Fibroblast of skin of left biceps (primary cell): ENCODE measurements around the gene ODAPH.
"Not testable (repeated sequence)": the region's sequence is repeated elsewhere in the genome, so short reads cannot be mapped to it uniquely, and the experiment has no call there.

ENCODE experiments used
- DNase-seq, 2 experiments: peaks; one replicate each; pipeline ENCODE4 v3.0.0-alpha.2; 2013; ENCODE audit warnings: low read depth in 2 of 2

The ODAPH gene

DNA sequence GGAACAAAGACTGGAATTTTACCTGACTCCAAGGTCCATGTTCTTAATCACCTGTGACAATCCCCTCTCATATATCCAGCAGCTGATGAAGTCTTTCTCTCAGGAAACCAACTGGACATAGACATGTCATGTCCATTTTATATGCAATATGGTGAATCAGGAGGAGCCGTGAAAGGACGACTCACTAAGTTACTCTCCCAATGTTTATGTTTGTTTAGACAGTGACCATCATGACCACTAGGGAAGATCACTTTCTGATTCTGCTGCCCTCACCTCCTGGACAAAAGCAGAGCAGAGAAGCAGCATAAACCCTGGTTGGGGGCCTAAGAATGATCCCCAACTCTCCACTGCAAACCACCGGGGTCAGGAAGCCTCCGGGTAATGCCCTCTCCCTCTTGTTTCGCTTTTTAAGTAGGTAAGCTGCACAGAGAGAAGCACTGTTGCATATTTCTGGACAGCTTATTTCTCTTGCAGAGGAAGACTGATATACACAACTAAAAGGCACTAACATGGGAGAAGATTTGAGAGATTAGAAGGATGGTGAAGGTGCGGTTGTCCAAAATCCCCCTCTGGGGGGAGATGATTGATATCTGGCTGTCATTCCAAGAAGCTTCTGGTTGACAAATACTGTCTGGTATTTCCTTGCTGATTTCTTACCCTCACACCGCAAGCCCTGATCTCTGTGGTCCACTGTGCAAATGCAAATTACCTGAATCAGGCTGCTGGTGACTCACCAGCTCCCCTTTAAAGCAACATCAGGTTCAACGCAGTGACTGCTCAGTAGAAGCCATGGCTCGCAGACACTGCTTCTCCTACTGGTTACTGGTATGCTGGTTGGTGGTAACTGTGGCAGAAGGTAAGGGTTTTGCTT, at the start of gene ODAPH:
TSS of gene ODAPH (plus strand) at position 773 of the 871 bp plus-strand sequence. CDS start at position 790, 17 bp downstream.
- no peak for DNase-seq

- DNase-seq: not testable (repeated sequence)
Measured at GRCh38 chr4:75509592-75509991, 46.3 kb upstream of the ODAPH start.

GRCh38 chr4:75511841-75512240, 44.0 kb upstream of the ODAPH start:
- DNase-seq: no peak

GRCh38 chr4:75512386-75513211, 43.3 kb upstream of the ODAPH start:
- DNase-seq: no peak

- no peak for DNase-seq
Measured at GRCh38 chr4:75513526-75514130, 42.2 kb upstream of the ODAPH start.

DNA sequence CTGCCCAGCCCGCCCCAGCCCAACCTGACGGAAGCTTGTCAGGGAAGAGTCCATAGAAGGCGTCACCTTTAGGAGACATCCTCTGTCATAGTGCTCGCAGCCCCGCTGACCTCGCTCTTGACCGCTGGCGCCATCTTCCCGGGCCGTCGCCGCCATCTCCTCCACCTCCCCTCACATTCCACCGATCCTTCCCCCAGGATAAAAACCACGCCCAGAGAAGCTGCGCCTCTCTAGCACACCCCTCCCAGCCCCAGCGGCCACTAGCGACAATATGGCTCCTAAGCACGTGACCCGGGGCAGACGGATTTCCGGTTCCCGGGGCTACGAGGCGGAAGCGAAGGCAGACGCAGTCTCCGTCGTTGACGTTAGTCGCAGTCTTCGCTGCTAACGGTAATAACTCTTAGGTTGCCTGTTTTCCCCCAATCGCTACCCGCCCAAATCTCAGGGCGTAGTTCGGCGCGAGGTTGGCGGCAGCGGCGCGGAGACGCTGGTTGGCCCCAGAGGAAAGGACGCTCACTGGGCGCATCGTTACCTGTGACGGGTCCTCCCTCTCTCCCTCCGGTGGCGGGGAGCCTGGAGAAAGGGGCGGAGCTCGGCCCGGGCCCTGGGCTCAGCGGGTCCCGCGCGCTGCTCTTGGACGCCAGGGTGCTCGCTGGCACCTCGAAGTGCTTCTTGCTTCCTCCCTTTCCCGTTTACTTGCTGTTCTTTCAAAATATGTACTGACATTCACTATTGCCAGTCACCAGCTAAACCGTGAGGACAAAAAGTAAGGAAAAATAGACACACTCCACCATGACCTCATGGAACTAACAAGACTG, 41.5 kb upstream of the ODAPH start, which contains the start of the genes RCHY1 and THAP6:
TSS of gene RCHY1 (minus strand) at position 273 of the 818 bp plus-strand sequence. CDS start at position 156, 117 bp downstream.
TSS of gene THAP6 (plus strand) at position 343 of the 818 bp plus-strand sequence. CDS start 980 bp downstream, outside the sequence.
- DNase-seq: peak; percentile 79 to 86

GRCh38 chr4:75514949-75515612, 40.8 kb upstream of the ODAPH start:
- no peak for DNase-seq

DNA sequence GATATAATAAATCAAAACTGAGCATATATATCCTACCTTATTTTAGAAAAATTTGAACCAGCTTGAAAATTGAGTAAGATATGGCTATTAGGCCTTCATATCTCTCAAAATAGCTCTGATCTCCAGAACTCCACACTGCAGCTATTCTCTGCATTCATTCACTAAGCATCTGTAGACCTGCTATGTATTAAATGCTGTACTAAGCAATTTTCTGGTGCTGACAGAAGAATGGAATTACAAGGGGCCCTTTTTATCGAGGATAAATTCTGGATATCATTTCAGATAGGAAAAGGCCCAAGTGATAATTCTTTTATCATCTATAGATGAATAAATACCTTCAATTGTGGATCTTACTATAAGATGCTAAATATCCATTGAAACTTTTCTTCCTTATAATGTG, 39.7 kb upstream of the ODAPH start:
- DNase-seq: no peak

- not testable (repeated sequence) for DNase-seq
Measured at GRCh38 chr4:75519452-75519851, 36.4 kb upstream of the ODAPH start.

DNA sequence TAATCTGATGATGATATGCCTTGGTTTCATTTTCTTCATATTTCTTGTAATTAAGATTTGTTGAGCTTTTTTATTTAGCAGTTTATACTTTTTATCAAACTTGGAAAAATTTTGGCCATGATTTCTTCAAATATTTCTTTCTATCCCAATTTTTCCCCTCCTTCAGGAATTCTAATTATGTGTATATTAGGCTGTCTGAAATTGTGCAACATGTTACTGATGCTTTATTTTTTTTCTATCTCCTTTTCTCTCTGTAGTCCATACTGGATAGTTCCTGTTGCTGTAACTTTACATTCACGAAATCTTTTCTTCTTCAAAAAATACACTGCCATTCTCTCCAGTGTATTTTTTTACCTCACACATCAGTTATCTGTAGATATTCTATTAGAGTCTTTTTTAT, 30.8 kb upstream of the ODAPH start:
- DNase-seq: no peak

DNA sequence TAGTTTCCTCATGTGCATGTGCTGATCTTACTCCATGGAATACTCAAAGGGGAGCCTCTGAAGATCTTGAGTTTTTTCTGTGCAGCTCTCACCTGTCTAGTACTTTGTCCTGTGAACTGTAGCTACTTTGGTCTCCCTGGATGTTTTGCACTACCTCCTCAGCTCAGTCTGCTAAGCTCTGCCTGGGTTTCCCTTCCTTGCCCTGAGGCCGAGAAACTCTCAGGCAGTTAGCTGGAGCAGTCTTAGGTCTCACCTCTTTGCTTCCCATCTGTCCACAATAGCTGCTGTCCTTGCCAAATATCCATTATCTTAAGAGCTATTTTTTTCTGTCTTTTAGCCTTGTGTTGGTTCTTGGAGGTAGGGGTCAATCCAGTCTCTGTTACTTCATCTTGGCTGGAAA, 30.0 kb upstream of the ODAPH start:
- no peak for DNase-seq

- no peak for DNase-seq
Measured at GRCh38 chr4:75527482-75527881, 28.4 kb upstream of the ODAPH start.

- no peak for DNase-seq
Measured at GRCh38 chr4:75530556-75531322, 25.1 kb upstream of the ODAPH start.

- DNase-seq: not testable (repeated sequence)
Measured at GRCh38 chr4:75531536-75532143, 24.2 kb upstream of the ODAPH start.

- not testable (repeated sequence) for DNase-seq
Measured at GRCh38 chr4:75533339-75533887, 22.5 kb upstream of the ODAPH start.

DNA sequence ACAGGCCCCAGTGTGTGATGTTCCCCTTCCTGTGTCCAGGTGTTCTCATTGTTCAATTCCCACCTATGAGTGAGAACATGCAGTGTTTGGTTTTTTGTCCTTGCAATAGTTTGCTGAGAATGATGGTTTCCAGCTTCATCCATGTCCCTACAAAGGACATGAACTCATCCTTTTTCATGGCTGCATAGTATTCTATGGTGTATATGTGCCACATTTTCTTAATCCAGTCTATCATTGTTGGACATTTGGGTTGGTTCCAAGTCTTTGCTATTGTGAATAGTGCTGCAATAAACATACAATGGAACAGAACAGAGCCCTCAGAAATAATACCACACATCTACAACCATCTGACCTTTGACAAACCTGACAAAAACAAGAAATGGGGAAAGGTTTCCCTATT, 21.9 kb upstream of the ODAPH start:
- DNase-seq: not testable (repeated sequence)

GRCh38 chr4:75537308-75537707, 18.6 kb upstream of the ODAPH start:
- DNase-seq: not testable (repeated sequence)

- no peak for DNase-seq
Measured at GRCh38 chr4:75542824-75543223, 13.0 kb upstream of the ODAPH start.

GRCh38 chr4:75544220-75544619, 11.6 kb upstream of the ODAPH start:
- not testable (repeated sequence) for DNase-seq
